NCI-H1417 treated with DMSO at 0.1 percent for 48 hours (cell line): Measurements from ENCODE around the gene GNAT2.

ENCODE experiments used
- DNase-seq: peaks from one replicate; lab custom pipeline; 2025; lab: John Stamatoyannopoulos, UW

GNAT2 gene

GRCh38 chr1:109609881-109610280 lies 9.5 kb downstream of the GNAT2 start:
- DNase-seq = no peak

- no peak for DNase-seq
Measured at GRCh38 chr1:109605381-109605780, 14.0 kb downstream of the GNAT2 start.

GRCh38 chr1:109603229-109603628 lies 16.2 kb downstream of the GNAT2 start:
- no peak for DNase-seq

DNA sequence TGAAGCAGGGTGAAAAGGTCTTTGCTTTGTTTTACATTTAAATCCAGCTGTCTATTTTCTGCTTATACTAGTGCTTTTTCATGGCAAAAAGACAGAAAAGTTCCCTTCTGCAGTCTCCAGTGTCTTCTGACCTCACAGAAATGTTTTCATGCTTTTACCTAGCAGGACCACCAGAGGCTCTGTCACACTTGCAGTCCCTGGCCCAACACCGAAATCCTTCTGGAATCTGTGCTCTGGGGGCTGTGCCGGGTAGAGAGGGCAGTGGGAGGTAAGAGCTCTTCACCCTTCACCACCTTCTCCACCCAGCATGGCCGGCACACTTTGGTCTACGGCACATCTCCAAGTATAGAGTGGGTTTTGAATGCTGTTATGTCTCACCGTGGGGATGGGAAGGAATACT lies 20.8 kb downstream of the GNAT2 start:
- DNase-seq = no peak

- no peak for DNase-seq
Measured at GRCh38 chr1:109598156-109598555, 21.3 kb downstream of the GNAT2 start.

- DNase-seq = no peak
Measured at GRCh38 chr1:109595531-109595930, 23.9 kb downstream of the GNAT2 start.

DNA sequence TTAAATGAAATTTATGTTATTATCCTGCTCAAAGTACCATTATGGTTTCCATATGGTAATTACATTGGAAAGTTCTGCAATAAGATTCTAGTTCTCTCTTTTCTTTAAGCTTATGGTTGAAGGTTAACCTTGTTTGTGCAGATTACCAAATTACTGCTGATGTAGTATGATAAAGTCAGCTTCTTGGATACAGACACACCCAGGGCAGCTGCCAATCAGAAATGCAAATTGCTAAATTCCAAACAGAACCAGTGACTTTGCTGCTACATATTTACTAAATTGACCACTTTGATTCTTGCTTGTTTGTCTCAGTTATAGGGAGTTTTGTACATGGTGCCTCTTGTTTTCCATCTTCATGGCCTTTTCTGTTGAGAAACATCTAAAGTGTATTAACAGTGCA lies 26.5 kb downstream of the GNAT2 start:
- no peak for DNase-seq

DNA sequence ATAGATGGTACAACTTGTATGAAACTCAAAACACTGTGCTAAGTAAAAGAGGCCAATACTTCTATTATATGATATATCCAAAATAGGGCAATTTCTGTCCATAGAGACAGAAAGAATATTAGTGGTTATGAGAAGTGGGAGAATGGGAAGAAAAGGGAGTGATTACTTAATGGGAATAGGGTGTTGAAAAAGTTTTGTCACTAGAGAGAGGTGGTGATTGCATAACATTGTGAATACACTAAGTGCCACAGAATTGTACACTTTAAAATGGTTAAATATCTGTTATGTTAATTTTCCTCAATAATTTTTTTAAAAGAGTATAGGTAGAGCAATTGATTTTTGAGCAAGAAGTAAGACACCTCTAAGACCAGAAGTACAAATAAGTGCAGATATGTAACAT lies 29.7 kb downstream of the GNAT2 start:
- no peak for DNase-seq

DNA sequence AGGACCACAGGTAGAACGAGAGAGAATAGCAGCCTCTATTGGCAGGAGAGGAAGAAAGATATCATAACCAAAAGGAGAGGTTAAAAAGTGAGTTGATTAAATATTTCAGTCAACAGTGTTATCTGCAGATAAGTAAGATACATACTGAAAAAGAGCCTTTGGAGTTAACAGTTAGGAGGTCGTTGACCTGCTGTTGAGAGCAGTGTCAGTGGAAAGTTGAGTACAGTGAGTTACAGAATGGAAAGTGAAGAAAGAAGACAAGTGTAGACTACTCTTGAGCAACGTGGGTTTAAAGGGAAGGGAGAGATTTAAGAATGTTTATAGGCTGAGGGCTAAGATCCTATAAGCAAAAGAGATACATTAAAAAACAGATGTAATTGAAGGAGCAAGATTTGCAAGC lies 30.2 kb downstream of the GNAT2 start:
- DNase-seq = no peak

DNA sequence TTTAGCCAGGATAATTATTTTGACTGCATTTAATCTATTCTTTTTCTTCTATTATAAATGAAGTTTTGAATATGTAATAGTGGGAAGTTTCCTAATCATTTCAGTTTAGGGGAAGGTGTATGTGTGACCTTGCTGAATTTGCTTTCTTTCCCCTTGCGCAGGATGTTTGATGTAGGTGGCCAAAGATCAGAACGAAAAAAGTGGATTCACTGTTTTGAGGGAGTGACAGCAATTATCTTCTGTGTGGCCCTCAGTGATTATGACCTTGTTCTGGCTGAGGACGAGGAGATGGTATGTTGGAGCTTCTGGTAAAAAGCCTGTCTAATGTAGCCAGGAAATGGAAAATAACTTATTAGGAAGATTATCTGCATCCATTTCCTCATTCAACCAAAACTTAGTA lies 33.4 kb downstream of the GNAT2 start:
- no peak for DNase-seq

DNA sequence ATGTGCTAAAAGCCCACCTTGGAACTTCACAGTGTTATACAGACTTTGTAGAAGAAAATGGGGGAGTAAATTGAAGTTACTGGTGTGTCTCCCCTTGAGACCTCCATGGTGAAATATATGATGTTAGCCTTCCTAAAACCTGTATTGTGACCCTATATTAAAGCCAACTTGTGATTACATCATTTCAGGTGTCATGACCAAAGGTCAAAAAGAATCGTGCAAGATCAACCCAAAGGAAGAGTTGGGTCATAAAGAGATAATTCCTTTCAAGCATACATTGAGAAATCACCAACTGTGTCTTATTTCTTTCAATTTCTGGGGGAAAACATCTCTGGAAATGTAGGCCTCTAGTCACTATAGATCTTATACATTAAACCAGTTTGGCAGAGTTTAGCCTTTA lies 34.6 kb downstream of the GNAT2 start:
- DNase-seq = no peak

- no peak for DNase-seq
Measured at GRCh38 chr1:109582021-109582420, 37.4 kb downstream of the GNAT2 start.

GRCh38 chr1:109579491-109579890 lies 39.9 kb downstream of the GNAT2 start:
- no peak for DNase-seq

- DNase-seq = no peak
Measured at GRCh38 chr1:109578947-109579443, 40.4 kb downstream of the GNAT2 start.

DNA sequence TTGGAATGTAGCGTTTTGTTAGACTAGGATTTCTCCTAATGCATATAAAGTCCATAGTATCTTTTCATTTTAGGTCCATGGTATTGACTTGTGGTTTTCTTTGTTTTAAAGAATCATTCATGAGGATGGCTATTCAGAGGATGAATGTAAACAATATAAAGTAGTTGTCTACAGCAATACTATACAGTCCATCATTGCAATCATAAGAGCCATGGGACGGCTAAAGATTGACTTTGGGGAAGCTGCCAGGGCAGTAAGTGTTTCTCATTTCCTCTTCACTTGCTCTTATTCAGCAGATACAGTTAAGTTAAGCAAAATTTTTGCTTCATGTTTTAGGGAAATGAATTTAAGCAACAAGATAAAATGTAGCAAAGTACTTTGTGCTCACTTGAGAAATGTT lies 45.6 kb downstream of the GNAT2 start:
- no peak for DNase-seq

DNA sequence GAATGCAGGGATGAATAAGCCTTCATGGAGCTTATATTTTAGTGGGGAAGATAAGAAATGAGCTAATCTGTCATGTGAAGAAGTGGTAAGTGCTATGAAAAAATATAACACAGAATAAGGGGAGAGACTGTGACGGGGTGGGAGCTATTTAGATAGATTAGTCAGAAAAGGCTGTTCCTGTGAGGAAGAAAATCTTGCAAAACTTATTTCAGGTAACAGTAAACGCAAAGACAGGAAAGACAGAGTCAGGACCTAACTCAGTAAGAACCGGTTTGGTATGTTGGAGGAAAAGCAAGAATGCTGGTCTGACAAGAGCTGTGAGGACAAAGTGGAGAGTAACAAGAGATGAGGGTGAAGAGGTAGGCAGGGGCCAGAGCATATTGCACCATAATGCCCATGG lies 49.0 kb downstream of the GNAT2 start:
- DNase-seq = no peak

GRCh38 chr1:109569323-109569722 lies 50.1 kb downstream of the GNAT2 start:
- no peak for DNase-seq

DNA sequence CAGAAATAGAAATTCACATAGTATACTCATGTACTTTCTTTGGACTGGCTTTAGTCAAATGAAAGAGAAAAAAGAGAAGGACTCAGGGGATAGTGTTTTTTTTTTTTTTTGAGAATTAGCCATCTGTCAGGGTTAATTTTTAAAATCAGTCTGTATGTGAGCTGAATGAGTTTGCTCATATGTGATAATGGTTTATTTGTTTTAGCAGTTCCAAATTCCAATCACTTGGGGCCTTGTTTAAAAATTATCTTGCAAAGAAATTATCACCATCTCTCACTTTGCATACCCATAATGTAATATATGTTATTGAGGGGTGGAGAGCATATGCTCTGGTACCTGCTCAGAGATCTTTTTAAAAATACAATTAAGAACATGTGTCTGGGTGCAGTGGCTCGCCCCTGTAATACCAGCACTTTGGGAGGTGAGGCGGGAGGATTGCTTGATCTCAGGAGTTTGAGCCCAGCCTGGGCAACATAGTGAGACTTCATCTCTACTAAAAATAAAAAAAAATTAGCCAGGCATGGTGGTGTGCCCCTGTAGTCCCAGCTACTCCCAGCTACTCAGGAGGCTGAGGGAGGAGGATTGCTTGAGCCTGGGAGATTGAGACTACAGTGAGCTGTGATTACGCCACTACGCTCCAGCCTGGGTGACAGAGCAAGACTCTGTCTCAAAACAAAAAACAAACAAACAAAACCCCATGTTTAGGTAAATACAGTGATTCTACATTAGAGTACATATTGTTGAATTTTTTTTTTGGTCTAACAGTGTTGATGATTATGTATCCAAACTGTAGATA lies 51.3 kb downstream of the GNAT2 start:
- no peak for DNase-seq

DNA sequence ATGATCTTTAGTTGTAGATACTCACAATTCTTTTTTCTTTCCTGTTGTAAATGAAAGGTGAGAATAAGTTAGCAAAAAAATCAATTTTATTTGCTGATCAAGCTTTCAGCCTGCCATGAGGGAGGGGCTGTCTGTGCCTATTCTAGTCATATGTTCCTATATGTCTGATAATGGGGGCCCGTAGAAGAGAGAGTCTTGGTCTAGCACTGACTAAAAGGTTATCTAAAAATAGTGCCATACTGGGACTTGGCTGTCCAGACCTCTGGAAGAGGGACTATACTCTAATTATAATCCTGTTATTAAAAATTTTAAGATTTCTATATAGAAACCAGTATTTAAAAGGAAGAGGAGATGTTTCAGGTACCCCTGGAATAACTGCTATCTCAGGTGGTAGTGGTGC lies 52.4 kb downstream of the GNAT2 start:
- no peak for DNase-seq

DNA sequence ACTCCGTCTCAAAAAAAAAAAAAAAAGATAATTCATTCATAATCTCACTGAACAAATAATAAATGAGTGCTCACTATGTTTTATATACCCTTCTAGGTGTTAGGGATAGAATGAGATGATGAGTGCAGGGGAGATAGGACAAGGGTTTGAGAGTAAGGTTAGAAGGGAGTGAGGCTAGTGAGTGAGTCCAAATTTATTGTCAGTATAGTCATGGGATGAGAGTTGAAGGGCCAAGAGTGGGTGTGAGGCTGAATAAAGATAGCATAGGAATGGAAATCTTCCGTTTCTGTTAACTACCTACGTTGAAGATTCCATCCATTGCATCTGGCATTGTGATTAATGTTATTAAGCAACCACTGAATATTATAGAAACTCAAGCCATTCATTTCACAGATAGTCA lies 54.2 kb downstream of the GNAT2 start:
- DNase-seq = no peak

DNA sequence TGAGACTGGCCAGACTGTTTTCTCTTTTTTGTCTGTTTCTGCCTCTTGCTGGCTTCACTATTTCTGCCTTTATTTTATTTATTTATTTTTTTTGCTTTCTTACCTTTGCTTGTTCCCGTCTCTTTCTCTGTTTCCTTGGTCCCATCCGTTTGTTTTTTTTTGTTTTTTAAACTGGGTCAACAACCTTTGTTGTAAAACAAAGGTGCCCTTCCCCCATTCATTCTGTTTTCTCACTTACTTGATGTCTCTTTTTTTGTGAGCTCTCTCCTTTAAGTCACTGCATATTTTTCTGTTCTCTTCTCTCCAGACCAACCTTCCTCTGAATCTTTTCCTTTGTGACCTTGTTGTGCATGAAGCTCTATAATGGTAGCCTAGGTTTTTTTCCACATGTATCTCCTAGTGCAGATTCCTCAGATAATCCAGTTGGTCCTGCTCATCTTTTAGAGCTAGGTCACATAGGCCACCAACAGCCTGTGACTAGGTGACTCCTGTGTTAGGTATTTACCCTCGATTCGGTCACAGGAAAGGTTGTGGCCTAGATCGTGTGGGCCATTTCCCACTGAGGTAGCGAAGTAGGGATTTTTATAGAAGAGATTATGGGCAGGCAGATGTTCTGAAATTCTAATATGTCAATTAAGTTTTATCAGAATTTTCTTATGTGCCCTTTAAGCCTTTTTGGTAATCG lies 55.1 kb downstream of the GNAT2 start:
- DNase-seq = no peak

DNA sequence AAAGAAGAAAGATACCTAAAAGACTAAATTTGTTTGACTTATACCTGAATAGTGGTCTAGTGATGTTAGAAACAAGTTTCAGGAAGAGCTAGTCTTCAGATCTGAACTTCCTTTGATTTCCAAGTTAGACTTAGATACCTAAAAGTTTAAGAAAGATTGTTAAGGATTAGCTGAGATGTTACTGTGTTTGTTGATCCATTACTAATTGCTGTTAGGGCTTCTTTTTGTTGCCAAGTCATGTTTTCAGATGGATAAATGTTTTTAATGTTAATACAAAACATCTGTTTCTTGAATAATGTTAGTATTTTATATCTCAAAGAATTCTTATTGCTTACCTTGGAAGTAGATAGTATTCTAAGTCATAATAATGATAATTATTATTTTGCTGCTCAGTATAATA lies 59.4 kb downstream of the GNAT2 start:
- DNase-seq = no peak

DNA sequence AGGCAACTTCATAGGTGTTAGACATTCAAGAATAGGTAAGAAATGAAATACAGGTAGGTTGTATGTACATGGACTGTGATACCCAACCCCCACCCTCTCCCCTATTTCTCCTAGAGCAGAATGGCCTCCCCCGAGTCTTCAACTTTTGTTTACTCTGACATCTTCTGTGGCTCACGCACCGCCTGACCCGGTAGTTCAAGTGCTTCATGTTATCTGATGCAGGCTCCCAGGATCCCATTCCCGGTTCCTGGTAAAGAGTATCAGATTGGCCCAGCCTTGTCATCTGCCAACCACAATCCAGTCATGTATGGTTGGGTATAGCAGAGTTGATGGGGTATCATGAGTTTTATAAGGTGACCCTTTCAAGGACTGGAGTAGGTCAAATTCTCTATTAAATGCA lies 61.9 kb downstream of the GNAT2 start:
- DNase-seq = no peak

DNA sequence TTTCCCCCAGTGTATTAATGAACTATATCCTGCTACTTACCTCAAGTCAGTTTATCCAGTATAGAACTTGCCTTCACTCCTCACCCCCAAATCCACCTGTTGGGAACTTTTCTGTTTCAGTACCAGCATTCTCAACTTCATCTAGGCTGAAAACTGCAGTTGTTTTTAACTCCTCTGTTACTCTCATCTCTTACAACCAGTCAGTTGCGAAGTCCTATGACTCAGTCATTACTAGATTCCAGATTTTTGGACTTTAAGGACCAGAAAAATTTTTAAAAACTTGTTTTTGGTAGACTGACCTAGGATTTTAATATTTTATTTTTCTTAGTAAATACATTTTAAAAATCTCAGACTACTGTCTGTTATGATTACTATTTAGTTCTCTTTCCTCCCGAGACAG lies 62.9 kb downstream of the GNAT2 start:
- no peak for DNase-seq
